B cell (primary cell): ENCODE data around the gene PPP2R2B. TPM values are rescaled to one million over a fixed set of nuclear protein-coding genes. Genes with fewer than 3 reads are reported as not detected.

Source experiments
- ATAC-seq: fragments of 200-7000 bp; cut with Tn5 transposase; one replicate; pipeline ENCODE4 v1.10.0; 2021; ENCODE audit warnings: low read depth, mild to moderate bottlenecking, moderate number of reproducible peaks, moderate library complexity
- CTCF ChIA-PET: fragments of 350-600 bp; sonication (Branson Sonifier 250); formaldehyde crosslinking; loops from one replicate; lab custom pipeline; 2021; ENCODE audit warnings: antibody characterized with exemption, inconsistent platforms; lab: Charles Lee
- POLR2A ChIA-PET: fragments of 350-600 bp; sonication (Branson Sonifier 250); formaldehyde crosslinking; loops from one replicate; lab custom pipeline; 2021; ENCODE audit warnings: antibody characterized with exemption; lab: Charles Lee
- DNase-seq: peaks from one replicate; pipeline ENCODE4 v3.0.0; 2013
- H2AFZ ChIP-seq: 2 replicates; pipeline ENCODE4 v1.6.1; 2012; ENCODE audit warnings: mild to moderate bottlenecking, low read depth, low read length; ENCODE audit not compliant: insufficient read depth, poor library complexity, severe bottlenecking
- H3K27ac ChIP-seq, 2 donors: 1 replicate in 1 of 2; 2 replicates in 1 of 2; pipeline ENCODE4 v1.5.1; 2012 to 2013; ENCODE audit warnings: low read length in 2 of 2, mild to moderate bottlenecking in 2 of 2, moderate library complexity in 1 of 2
- H3K27me3 ChIP-seq, 4 experiments: fragments of 200-600 bp in 1 of 4; sonication (generic) in 1 of 4; replicated peaks in 1 of 4; 1 replicate in 2 of 4; 2 replicates in 2 of 4; pipeline versions ENCODE4 v1.6.1 to v1.7.0; 2013 to 2016; ENCODE audit warnings: low read length in 3 of 4, mild to moderate bottlenecking in 2 of 4, mixed read lengths in 1 of 4, moderate library complexity in 1 of 4; ENCODE audit not compliant: insufficient read depth in 4 of 4, control insufficient read depth in 3 of 4; ENCODE audit errors: control extremely low read depth in 1 of 4
- H3K36me3 ChIP-seq, 2 experiments: replicated peaks in 1 of 2; 1 replicate in 1 of 2; 2 replicates in 1 of 2; pipeline versions ENCODE4 v1.6.1 to v1.7.1; 2013; ENCODE audit warnings: low read length in 1 of 2; ENCODE audit not compliant: insufficient read depth in 2 of 2, control insufficient read depth in 1 of 2; ENCODE audit errors: control extremely low read depth in 1 of 2, extremely low read depth in 1 of 2
- H3K4me1 ChIP-seq, 2 donors: fragments of 200-600 bp in 1 of 2; sonication (generic) in 1 of 2; 1 replicate in 1 of 2; 2 replicates in 1 of 2; pipeline versions ENCODE4 v1.5.1 to v1.6.1; 2013 to 2017; ENCODE audit warnings: low read length in 2 of 2; ENCODE audit not compliant: control insufficient read depth in 2 of 2, insufficient read depth in 2 of 2
- H3K4me2 ChIP-seq: replicated peaks from 2 replicates; pipeline ENCODE3; 2012; ENCODE audit warnings: mild to moderate bottlenecking, low read depth, low read length; ENCODE audit not compliant: poor library complexity, severe bottlenecking
- H3K4me3 ChIP-seq, 5 experiments: fragments of 200-600 bp in 1 of 5; sonication (generic) in 1 of 5; 1 replicate in 3 of 5; 2 replicates in 2 of 5; pipeline versions ENCODE4 v1.5.1 to v1.7.0; 2011 to 2016; ENCODE audit warnings: low read length in 4 of 5, mild to moderate bottlenecking in 4 of 5, low read depth in 2 of 5, control low read depth in 1 of 5, moderate library complexity in 1 of 5; ENCODE audit not compliant: insufficient read depth in 1 of 5; ENCODE audit errors: control extremely low read depth in 1 of 5, extremely low read depth in 1 of 5
- H3K79me2 ChIP-seq: fragments of 200-600 bp; sonication (generic); one replicate; pipeline ENCODE4 v1.6.0; 2016; ENCODE audit warnings: low read length; ENCODE audit not compliant: control insufficient read depth, insufficient read depth
- H3K9ac ChIP-seq: fragments of 200-600 bp; sonication (generic); 2 replicates; pipeline ENCODE4 v1.6.1; 2017; ENCODE audit warnings: mild to moderate bottlenecking, low read length, moderate library complexity
- H3K9me3 ChIP-seq, 3 donors: one replicate each; pipeline versions ENCODE4 v1.6.1 to v1.7.1; 2013; ENCODE audit warnings: low read length in 2 of 3; ENCODE audit not compliant: control insufficient read depth in 2 of 3, insufficient read depth in 1 of 3; ENCODE audit errors: control extremely low read depth in 1 of 3
- H4K20me1 ChIP-seq: 2 replicates; pipeline ENCODE4 v1.6.0; 2012; ENCODE audit warnings: mild to moderate bottlenecking, low read length; ENCODE audit not compliant: insufficient read depth, control insufficient read depth, poor library complexity, severe bottlenecking
- H3K27ac Mint-ChIP-seq: one replicate; pipeline ENCODE4 v1.8.0; 2021; ENCODE audit warnings: mixed read lengths
- H3K27me3 Mint-ChIP-seq: one replicate; pipeline ENCODE4 v1.8.0; 2021; ENCODE audit warnings: mixed read lengths
- H3K4me1 Mint-ChIP-seq: one replicate; pipeline ENCODE4 v1.8.0; 2021; ENCODE audit warnings: mixed read lengths
- H3K4me3 Mint-ChIP-seq: one replicate; pipeline ENCODE4 v1.8.0; 2021; ENCODE audit warnings: mixed read lengths
- H3K9me3 Mint-ChIP-seq: one replicate; pipeline ENCODE4 v1.8.0; 2022; ENCODE audit warnings: mixed read lengths; ENCODE audit not compliant: insufficient read depth
- EZH2 ChIP-seq: IDR thresholded peaks from 2 replicates; pipeline ENCODE4 v1.6.1; 2012; ENCODE audit warnings: borderline replicate concordance, low read depth, mild to moderate bottlenecking, moderate library complexity, low read length; ENCODE audit not compliant: insufficient read depth, poor library complexity, severe bottlenecking
- WGBS: methylation state at CpG from one replicate; pipeline ENCODE4 v1.1.5; 2013; ENCODE audit warnings: missing lambda C conversion rate; ENCODE audit not compliant: insufficient coverage; 5-methylcytosine and 5-hydroxymethylcytosine counted together
- intact Hi-C: fragments of 100-400 bp; cut with micrococcal nuclease; formaldehyde crosslinking; loops from one replicate; pipeline ENCODE4 v1.10.0; 2022
- polyA plus RNA-seq: library from polyadenylated mRNA; depleted of rRNA; stranded (reverse); fragments of >200 nt; gene quantifications from 2 replicates; pipeline ENCODE4 v1.2.3, GENCODE V29; 2012
- total RNA-seq, 2 donors: library from RNA; stranded (reverse); fragments of 120-200 nt in 1 of 2; gene quantifications; 1 replicate in 1 of 2; 2 replicates in 1 of 2; pipeline versions ENCODE4 v1.2.3 to v1.2.4, GENCODE V29; 2013 to 2022
- TF ChIP-seq, protein P1 (sequence below): fragments of 200-600 bp; IDR thresholded peaks from one replicate; pipeline ENCODE4 v1.8.0; 2022; ENCODE audit warnings: antibody characterized with exemption, mild to moderate bottlenecking

Gene PPP2R2B
- total and polyA plus RNA-seq, 2 donors (not counting 1 experiment from before 2014, with no cell fraction given): 0.03 TPM; not detected in 1

DNA sequence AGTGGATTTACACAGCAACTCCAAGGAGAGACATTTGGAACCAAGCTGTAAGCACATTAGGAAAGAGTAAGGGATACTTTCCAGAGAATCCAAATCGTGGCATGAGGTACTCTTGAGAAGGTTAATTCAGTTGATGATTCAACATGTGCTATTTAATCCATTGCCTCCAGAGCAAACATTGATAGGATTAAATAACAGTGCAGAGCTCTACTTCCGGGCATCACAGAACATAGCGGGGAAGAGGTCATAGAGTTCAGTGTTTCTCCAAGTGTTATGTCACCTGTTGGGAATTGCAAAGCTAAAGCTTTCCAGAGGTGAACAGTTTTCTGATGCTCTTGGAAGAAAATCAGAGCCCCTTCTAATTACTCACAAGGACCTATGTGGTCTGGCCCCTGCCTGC, 127.5 kb downstream of the PPP2R2B start:
- TF ChIP-seq, protein P1, sequence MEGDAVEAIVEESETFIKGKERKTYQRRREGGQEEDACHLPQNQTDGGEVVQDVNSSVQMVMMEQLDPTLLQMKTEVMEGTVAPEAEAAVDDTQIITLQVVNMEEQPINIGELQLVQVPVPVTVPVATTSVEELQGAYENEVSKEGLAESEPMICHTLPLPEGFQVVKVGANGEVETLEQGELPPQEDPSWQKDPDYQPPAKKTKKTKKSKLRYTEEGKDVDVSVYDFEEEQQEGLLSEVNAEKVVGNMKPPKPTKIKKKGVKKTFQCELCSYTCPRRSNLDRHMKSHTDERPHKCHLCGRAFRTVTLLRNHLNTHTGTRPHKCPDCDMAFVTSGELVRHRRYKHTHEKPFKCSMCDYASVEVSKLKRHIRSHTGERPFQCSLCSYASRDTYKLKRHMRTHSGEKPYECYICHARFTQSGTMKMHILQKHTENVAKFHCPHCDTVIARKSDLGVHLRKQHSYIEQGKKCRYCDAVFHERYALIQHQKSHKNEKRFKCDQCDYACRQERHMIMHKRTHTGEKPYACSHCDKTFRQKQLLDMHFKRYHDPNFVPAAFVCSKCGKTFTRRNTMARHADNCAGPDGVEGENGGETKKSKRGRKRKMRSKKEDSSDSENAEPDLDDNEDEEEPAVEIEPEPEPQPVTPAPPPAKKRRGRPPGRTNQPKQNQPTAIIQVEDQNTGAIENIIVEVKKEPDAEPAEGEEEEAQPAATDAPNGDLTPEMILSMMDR: no peak
- no peak for TF ChIP-seq EZH2
- no peaks in the 10 kb centered on the region for H3K27me3 ChIP-seq
- no peaks in the 10 kb centered on the region for H3K9me3 ChIP-seq
- H3K27ac ChIP-seq: no peak overlapping the region
- ChIA-PET CTCF (no interaction called here), POLR2A (no interaction called here)
- H3K4me3 ChIP-seq: no peak overlapping the region
- no peak overlapping the region for H3K27ac Mint-ChIP-seq
- H3K9me3 Mint-ChIP-seq: no peaks in the 10 kb centered on the region
- H3K4me2 ChIP-seq: no peak overlapping the region
- H3K79me2 ChIP-seq: no peaks in the 10 kb centered on the region
- intact Hi-C loops: no loop called here
- DNase-seq (no peak), ATAC-seq (no peak)
- no peaks in the 10 kb centered on the region for H3K4me1 ChIP-seq
- no peaks in the 10 kb centered on the region for H4K20me1 ChIP-seq
- WGBS: 100% methylated on average over 2 of the region's 3 CpGs
- no peaks in the 10 kb centered on the region for H3K36me3 ChIP-seq
- no peak overlapping the region for H3K9ac ChIP-seq
- H2AFZ ChIP-seq: no peak overlapping the region
- no peaks in the 10 kb centered on the region for H3K4me1 Mint-ChIP-seq
- H3K4me3 Mint-ChIP-seq: no peak overlapping the region
- no peaks in the 10 kb centered on the region for H3K27me3 Mint-ChIP-seq

DNA sequence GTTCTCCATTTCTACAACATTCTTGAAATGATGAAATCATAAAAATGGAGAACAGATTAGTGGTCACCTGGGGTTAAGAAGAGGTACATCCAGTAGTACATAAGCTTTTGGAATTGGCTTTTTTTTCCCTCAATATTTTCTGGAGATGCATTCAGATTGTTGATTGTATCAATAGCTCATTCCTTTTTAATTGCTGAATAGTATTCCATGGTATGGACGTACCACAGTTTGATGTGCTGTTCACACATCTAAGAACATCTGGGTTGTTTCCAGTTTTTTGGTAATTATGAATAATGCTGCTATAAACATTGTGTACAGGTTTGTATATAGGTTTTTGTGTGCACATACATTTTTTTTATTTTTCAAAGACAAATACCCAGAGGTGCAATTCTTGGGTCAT, 130.0 kb downstream of the PPP2R2B start:
- H3K79me2 ChIP-seq: no peaks in the 10 kb centered on the region
- H2AFZ ChIP-seq: no peak overlapping the region
- H3K27ac Mint-ChIP-seq: no peak overlapping the region
- H3K27ac ChIP-seq: no peak overlapping the region
- no peak overlapping the region for H3K4me3 ChIP-seq
- intact Hi-C loops: no loop called here
- no peaks in the 10 kb centered on the region for H3K27me3 ChIP-seq
- H3K9me3 Mint-ChIP-seq: no peaks in the 10 kb centered on the region
- CTCF ChIA-PET: no interaction called here
- no peak overlapping the region for H3K4me2 ChIP-seq
- POLR2A ChIA-PET: no interaction called here
- TF ChIP-seq, protein P1: no peak
- no peak for DNase-seq
- H3K9me3 ChIP-seq: no peaks in the 10 kb centered on the region
- H3K4me1 ChIP-seq: no peaks in the 10 kb centered on the region
- H3K36me3 ChIP-seq: no peaks in the 10 kb centered on the region
- no peak overlapping the region for H3K4me3 Mint-ChIP-seq
- no peak for ATAC-seq
- no peaks in the 10 kb centered on the region for H4K20me1 ChIP-seq
- WGBS: no CpG with 5 or more reads among the region's 1 CpG
- no peak overlapping the region for H3K9ac ChIP-seq
- no peaks in the 10 kb centered on the region for H3K4me1 Mint-ChIP-seq
- no peaks in the 10 kb centered on the region for H3K27me3 Mint-ChIP-seq
